Glutamatergic neuron (in vitro differentiated cells): Measurements from ENCODE around the gene MAP3K21. TPM values are rescaled to one million over a fixed set of nuclear protein-coding genes. Genes with fewer than 3 reads are reported as not detected.

ENCODE experiments used
- DNase-seq: peaks from one replicate; pipeline ENCODE4 v3.0.0; 2022
- H3K27ac Mint-ChIP-seq: one replicate; pipeline ENCODE4 v1.8.0; 2020; ENCODE audit warnings: mild to moderate bottlenecking, mixed read lengths, inconsistent platforms; ENCODE audit not compliant: unreplicated experiment
- H3K27me3 Mint-ChIP-seq: one replicate; pipeline ENCODE4 v1.8.0; 2020; ENCODE audit warnings: mild to moderate bottlenecking, moderate library complexity, mixed read lengths, inconsistent platforms; ENCODE audit not compliant: unreplicated experiment
- H3K36me3 Mint-ChIP-seq: one replicate; pipeline ENCODE4 v1.8.0; 2020; ENCODE audit warnings: mild to moderate bottlenecking, mixed read lengths, inconsistent platforms; ENCODE audit not compliant: unreplicated experiment
- H3K4me1 Mint-ChIP-seq: one replicate; pipeline ENCODE4 v1.8.0; 2020; ENCODE audit warnings: mild to moderate bottlenecking, low read depth, mixed read lengths, inconsistent platforms; ENCODE audit not compliant: unreplicated experiment
- H3K4me3 Mint-ChIP-seq: one replicate; pipeline ENCODE4 v1.8.0; 2020; ENCODE audit warnings: mild to moderate bottlenecking, mixed read lengths, inconsistent platforms; ENCODE audit not compliant: unreplicated experiment
- H3K9me3 Mint-ChIP-seq: one replicate; pipeline ENCODE4 v1.8.0; 2020; ENCODE audit warnings: mild to moderate bottlenecking, moderate library complexity, mixed read lengths, inconsistent platforms; ENCODE audit not compliant: unreplicated experiment
- CTCF ChIP-seq: fragments of 200-600 bp; sonication (generic); IDR thresholded peaks from one replicate; pipeline ENCODE4 v1.5.0; 2021; ENCODE audit not compliant: partially characterized antibody, unreplicated experiment
- long read RNA-seq: library from polyadenylated mRNA; unstranded; transcript quantifications from one replicate; pipeline ENCODE4 v2.0.0, GENCODE V29; 2020; ENCODE audit not compliant: unreplicated experiment
- total RNA-seq: library from RNA; stranded (reverse); fragmentation: NEBNext Ultra II Directional; extraction: Animal tissue kit (Norgen Biotek cat#: 25700); gene quantifications from one replicate; pipeline ENCODE4 v1.2.1, GENCODE V29; 2021; ENCODE audit not compliant: unreplicated experiment

MAP3K21 gene
- 0.25 TPM for total RNA-seq
- long read RNA-seq, result 0 reads

- H3K4me1 Mint-ChIP-seq, result no peaks in the 10 kb centered on the region
- no peak within 1 kb of the TSS for H3K27ac Mint-ChIP-seq
- peaks cover 2% of the 10 kb centered on the region for H3K9me3 Mint-ChIP-seq
- H3K4me3 Mint-ChIP-seq, result peak within 1 kb of the TSS; percentile 61
- TF ChIP-seq CTCF, result no peak
- H3K36me3 Mint-ChIP-seq, result no peaks in the 10 kb centered on the region
- DNase-seq, result peak; percentile 56
- H3K27me3 Mint-ChIP-seq, result peaks cover 11% of the 10 kb centered on the region
Observed at GRCh38 chr1:233327651-233328141, at the start of gene MAP3K21. MAP3K21 (plus strand) TSS chr1:233327724; CDS start chr1:233328029, 305 bp downstream.

GRCh38 chr1:233278631-233279030, 48.9 kb upstream of the MAP3K21 start:
- Mint-ChIP-seq H3K27me3 (no peaks in the 10 kb centered on the region), H3K4me1 (peaks cover 6% of the 10 kb centered on the region), H3K36me3 (peaks cover 4% of the 10 kb centered on the region), H3K9me3 (peaks cover 4% of the 10 kb centered on the region), H3K27ac (no peak overlapping the region), H3K4me3 (no peak overlapping the region)
- DNase-seq, result no peak
- TF ChIP-seq CTCF, result no peak

- Mint-ChIP-seq H3K36me3 (peaks cover 4% of the 10 kb centered on the region), H3K27ac (no peak overlapping the region), H3K4me1 (peaks cover 6% of the 10 kb centered on the region), H3K27me3 (no peaks in the 10 kb centered on the region), H3K4me3 (no peak overlapping the region), H3K9me3 (no peaks in the 10 kb centered on the region)
- DNase-seq, result no peak
- no peak for TF ChIP-seq CTCF
Observed at GRCh38 chr1:233279971-233280370, 47.6 kb upstream of the MAP3K21 start.

GRCh38 chr1:233281711-233282581, 45.6 kb upstream of the MAP3K21 start:
- peaks cover 4% of the 10 kb centered on the region for H3K36me3 Mint-ChIP-seq
- H3K4me1 Mint-ChIP-seq, result peaks cover 6% of the 10 kb centered on the region
- H3K27me3 Mint-ChIP-seq, result no peaks in the 10 kb centered on the region
- no peak overlapping the region for H3K4me3 Mint-ChIP-seq
- H3K9me3 Mint-ChIP-seq, result no peaks in the 10 kb centered on the region
- no peak for TF ChIP-seq CTCF
- DNase-seq, result no peak
- no peak overlapping the region for H3K27ac Mint-ChIP-seq

GRCh38 chr1:233282582-233282886, 45.0 kb upstream of the MAP3K21 start:
- Mint-ChIP-seq H3K4me1 (peaks cover 4% of the 10 kb centered on the region), H3K9me3 (no peaks in the 10 kb centered on the region), H3K27me3 (no peaks in the 10 kb centered on the region), H3K27ac (no peak overlapping the region), H3K36me3 (peaks cover 4% of the 10 kb centered on the region), H3K4me3 (no peak overlapping the region)
- no peak for DNase-seq
- no peak for TF ChIP-seq CTCF
